NB4 (cell line): ENCODE measurements around the gene SGMS2.
"Not testable (repeated sequence)": the region's sequence is repeated elsewhere in the genome, so short reads cannot be mapped to it uniquely, and the experiment has no call there.

Source experiments
- DNase-seq: peaks from one replicate; pipeline ENCODE4 v3.0.0; 2010; ENCODE audit warnings: low read depth
- H3K4me3 ChIP-seq: one replicate; pipeline ENCODE4 v1.5.1; 2011; ENCODE audit warnings: mild to moderate bottlenecking, low read depth, low read length, moderate library complexity
- CTCF ChIP-seq: IDR thresholded peaks from one replicate; pipeline ENCODE4 v1.5.1; 2012; ENCODE audit warnings: low read depth, low read length
- MAX ChIP-seq: IDR thresholded peaks from 2 replicates; pipeline ENCODE4 v1.6.1; 2011; ENCODE audit warnings: low read depth, low read length
- MYC ChIP-seq: IDR thresholded peaks from 2 replicates; pipeline ENCODE4 v1.6.1; 2011; ENCODE audit warnings: low read depth, low read length
- POLR2A ChIP-seq: IDR thresholded peaks from 2 replicates; pipeline ENCODE4 v1.6.1; 2011; ENCODE audit warnings: mild to moderate bottlenecking; ENCODE audit not compliant: insufficient read length; ENCODE audit errors: extremely low read depth

SGMS2 gene

GRCh38 chr4:107922486-107923473 is 98.0 kb downstream of the SGMS2 start:
- no peak overlapping the region for H3K4me3 ChIP-seq
- no peak for DNase-seq
- TF ChIP-seq CTCF (no peak), MAX (no peak), POLR2A (no peak), MYC (no peak)

- DNase-seq, H3K4me3 ChIP-seq: not testable (repeated sequence)
Observed at GRCh38 chr4:107925713-107926112, 101.0 kb downstream of the SGMS2 start.

- DNase-seq, H3K4me3 ChIP-seq: not testable (repeated sequence)
Observed at GRCh38 chr4:107926875-107927274, 102.1 kb downstream of the SGMS2 start.

- no peak for TF ChIP-seq POLR2A
- TF ChIP-seq CTCF = no peak
- no peak for TF ChIP-seq MYC
- TF ChIP-seq MAX = no peak
- no peak for DNase-seq
- no peak within 1 kb of the TSS for H3K4me3 ChIP-seq
Observed at GRCh38 chr4:107930821-107931774, 106.4 kb downstream of the SGMS2 start, which contains the start of gene CYP2U1. Gene CYP2U1 (plus strand): TSS chr4:107931549. CDS start chr4:107931644, 95 bp downstream.

GRCh38 chr4:107931775-107932321 is 107.1 kb downstream of the SGMS2 start:
- H3K4me3 ChIP-seq = no peak overlapping the region
- DNase-seq = no peak
- TF ChIP-seq POLR2A = no peak

- TF ChIP-seq MYC (no peak), POLR2A (no peak), CTCF (no peak), MAX (no peak)
- DNase-seq = no peak
- no peak overlapping the region for H3K4me3 ChIP-seq
Observed at GRCh38 chr4:107935246-107935645, 110.5 kb downstream of the SGMS2 start.

- DNase-seq = no peak
- TF ChIP-seq POLR2A = no peak
- TF ChIP-seq MYC = no peak
- TF ChIP-seq CTCF = no peak
- TF ChIP-seq MAX = no peak
- H3K4me3 ChIP-seq = no peak overlapping the region
Observed at GRCh38 chr4:107937040-107937439, 112.3 kb downstream of the SGMS2 start.
